Activated CD8-positive, alpha-beta memory T cell treated with anti-CD3 and anti-CD28 coated beads for 24 hours (primary cell): ENCODE results near the gene RPL18.

Source experiments
- DNase-seq: peaks from one replicate; pipeline ENCODE4 v3.0.0-alpha.2; 2020

RPL18 gene

DNA sequence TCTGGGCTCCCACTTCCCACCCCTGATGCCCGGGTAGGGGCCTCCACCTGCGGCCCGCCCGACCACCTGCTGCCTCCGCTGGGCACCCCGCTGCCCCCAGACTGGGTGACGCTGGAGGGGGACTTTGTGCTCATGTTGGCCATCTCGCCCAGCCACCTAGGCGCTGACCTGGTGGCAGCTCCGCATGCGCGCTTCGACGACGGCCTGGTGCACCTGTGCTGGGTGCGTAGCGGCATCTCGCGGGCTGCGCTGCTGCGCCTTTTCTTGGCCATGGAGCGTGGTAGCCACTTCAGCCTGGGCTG, 10.3 kb upstream of the RPL18 start:
- peak; percentile 55 for DNase-seq

DNA sequence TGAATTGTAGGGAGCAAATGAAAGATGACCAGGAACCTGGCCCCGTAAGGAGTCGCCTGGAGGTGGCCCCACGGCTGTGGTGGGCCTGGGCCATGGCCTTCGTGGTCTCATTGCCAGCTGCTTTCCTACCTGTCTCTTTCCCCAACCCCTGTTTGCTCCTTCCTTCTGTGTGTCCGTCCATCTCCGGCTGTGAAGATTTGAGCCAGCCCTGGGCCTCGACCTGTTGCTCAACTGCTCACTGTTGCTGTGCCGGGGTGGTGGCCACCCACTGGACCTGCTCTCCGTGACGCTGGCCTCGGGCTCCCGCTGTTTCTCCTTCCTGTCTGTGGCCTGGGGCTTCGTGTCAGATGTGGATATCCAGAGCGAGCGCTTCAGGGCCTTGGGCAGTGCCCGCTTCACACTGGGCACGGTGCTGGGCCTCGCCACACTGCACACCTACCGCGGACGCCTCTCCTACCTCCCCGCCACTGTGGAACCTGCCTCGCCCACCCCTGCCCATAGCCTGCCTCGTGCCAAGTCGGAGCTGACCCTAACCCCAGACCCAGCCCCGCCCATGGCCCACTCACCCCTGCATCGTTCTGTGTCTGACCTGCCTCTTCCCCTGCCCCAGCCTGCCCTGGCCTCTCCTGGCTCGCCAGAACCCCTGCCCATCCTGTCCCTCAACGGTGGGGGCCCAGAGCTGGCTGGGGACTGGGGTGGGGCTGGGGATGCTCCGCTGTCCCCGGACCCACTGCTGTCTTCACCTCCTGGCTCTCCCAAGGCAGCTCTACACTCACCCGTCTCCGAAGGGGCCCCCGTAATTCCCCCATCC, 9.7 kb upstream of the RPL18 start:
- peak; percentile 53 for DNase-seq

DNA sequence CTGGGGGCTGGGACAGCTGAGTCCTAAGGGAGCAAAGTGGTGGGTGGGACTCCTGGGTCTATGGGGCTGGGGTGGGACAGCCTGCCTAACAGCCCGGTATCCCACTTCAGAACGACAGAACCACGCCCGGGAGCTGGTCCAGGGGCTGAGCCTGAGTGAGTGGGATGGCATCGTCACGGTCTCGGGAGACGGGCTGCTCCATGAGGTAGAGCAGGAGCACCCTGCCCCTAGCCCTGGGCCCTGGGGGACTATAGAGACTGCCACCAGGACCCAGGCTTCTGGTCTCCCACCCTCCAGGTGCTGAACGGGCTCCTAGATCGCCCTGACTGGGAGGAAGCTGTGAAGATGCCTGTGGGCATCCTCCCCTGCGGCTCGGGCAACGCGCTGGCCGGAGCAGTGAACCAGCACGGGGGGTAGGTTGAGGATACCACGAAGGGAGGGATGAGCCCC, 8.9 kb upstream of the RPL18 start:
- DNase-seq = no peak

DNA sequence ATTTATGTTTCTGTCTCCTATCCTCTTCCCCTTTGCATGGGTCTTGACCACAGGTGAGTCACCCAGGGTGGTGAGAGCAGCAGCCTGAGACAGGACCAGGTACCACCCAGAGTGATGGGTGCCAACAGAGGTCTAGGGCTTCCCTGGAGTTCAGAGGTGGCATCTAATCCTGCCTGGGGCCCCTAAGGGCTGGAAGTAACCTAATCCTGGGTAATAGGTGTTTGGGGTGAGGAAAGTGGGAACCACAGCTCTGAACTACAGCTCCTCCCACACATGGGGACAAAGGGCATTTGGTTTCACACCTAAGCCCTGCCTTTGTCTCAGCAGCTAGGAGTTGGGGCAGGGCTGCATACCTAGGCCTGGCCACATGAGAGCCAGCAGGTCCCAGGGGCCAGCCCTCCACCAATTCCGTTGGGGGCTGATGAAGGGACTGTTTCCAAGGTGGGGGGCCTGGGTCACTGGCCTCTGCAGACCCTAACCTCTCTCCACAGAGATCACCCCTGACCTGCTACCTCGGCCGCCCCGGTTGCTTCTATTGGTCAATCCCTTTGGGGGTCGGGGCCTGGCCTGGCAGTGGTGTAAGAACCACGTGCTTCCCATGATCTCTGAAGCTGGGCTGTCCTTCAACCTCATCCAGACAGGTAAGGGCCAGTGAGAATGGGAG, 8.4 kb upstream of the RPL18 start:
- DNase-seq = peak; percentile 68

DNA sequence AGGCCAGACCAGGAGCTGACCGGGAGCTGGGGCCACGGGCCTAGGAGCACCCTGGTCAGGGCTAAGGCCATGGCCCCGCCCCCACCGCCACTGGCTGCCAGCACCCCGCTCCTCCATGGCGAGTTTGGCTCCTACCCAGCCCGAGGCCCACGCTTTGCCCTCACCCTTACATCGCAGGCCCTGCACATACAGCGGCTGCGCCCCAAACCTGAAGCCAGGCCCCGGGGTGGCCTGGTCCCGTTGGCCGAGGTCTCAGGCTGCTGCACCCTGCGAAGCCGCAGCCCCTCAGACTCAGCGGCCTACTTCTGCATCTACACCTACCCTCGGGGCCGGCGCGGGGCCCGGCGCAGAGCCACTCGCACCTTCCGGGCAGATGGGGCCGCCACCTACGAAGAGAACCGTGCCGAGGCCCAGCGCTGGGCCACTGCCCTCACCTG, 6.9 kb upstream of the RPL18 start:
- peak; percentile 50 for DNase-seq

DNA sequence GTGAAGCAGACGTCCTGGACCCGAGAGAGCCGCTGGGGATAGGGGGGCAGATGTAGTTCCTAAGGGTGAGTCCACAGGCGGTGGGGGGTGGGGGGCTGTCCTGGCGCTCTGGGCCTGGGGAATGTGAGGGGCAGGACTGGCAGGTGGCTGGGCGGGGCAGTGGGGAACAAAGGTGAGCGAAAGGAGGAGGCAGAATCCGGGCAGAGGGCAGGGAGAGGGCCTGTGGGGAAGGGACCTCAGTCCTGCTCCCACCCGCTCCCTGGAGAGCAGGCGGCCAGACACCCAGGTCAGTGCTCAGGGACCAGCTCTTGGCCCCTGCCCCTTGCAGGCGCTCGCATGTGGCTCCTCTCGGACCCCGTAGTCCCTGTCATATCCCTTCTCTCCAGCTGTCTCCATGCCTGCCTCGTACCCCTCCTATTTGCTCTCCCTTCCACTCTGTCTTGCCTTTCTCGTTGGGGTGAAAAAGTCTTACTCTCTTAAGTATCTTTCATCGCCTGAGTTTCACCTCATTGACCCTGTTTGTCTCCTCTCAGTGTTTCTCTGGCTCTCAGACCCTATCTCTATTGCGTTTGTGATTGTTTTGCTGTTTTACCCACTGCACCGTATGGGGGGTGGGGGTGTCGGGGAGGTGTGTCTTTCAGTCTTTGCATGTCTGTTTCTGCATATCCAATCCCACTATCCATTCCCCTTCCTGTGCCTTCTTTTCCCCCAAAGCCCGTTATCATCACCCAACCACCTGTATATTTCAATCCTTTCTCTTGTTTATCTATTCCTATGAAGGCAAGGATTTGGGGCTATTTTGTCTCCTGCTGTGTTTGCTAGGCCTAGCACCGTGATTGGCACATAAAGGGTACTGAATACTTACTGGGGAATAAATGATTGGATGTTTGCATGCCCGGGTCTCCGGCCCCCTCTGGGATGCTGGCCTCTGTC, 6.1 kb upstream of the RPL18 start:
- DNase-seq = no peak

DNA sequence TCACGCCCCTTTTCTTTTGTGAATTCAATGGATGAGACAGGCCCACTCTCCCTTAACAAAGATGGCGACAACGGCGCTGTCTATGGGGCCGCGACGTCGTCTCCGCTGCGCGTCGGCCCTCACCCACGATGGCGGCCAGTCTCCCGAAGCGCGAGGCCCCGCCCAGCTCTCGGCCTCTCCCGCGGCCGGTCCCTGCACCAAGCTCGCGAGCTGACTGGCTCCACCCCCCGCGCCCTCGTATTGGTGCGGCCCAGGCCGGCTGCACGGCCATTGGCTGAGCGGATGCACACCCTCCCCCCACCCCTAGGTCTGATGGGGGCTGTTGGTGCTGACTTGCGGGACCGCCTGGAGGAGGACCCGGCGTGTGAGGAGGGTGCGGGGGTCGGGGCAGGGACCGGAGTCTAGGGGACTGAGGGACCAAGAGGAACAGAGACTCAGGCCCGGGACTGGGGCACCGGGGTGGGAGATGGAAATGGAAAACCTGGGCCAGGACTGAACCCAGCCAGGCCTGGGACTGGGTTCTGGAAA, 5.2 kb upstream of the RPL18 start:
- peak; percentile 98 for DNase-seq

DNA sequence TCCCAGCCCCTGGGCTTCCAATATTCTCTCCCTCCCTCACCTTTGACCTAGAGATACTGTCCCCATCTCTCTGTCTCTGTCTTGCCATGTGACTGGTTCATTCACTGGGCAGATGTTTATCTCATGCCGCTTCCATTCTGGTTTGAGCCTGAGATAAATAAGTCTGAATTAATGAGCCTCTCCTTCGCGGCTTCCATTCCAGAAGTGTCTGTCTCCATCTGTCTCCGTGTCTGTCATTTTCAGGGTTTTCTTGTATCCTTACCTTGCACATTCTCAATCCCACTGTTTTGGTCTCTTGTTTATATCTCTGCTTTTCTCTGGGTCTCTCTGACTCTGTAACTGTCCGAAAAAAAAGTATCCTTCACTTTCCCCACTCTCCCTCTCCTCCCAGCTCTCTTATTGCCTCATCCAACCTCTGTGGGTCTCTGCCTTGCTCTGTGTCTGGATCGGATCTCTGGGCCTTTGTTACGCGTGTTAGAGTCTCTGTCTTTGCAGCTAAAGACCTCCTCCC, 4.6 kb upstream of the RPL18 start:
- DNase-seq = no peak

DNA sequence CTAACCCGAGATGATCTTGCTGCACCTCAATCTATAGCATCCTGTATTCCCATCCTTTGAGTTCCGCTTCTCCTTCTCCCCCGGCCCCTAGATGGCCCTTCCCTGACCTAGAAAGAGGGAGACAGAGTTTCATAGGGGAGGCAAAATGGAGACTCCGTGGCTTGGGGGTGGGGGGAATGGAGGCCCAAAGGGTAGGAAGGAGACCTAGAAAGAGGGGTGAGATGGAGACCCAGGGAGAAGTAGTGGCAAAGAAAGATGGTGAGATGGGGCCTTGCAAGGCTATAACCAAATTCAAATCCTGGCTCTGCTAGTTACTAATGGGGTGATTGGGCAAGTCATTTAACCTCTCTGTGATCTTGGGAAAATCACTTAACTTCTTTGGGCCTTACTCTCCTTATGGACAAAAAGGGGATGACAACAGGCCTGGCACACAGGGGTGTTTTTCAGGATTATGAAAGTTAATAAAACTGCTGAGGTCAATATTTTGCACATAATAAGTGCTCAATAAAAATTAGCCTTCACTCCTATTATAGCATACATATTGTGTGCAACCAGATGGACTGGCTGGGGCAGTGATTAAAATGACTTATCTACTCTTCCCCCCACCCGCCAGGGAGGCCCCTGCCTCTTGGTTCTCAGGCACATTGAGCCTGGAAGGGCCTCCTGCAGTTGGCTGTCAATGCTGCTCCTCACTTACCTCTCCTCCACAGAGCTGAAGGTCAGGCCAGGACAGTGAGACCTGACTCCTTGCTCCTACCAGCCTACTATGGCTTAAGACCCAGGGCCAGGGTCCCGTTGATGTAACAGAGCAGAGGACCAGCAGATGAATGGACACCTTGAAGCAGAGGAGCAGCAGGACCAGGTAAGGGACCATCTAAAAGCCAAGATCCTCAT, 961 bp upstream of the RPL18 start:
- DNase-seq = no peak

DNA sequence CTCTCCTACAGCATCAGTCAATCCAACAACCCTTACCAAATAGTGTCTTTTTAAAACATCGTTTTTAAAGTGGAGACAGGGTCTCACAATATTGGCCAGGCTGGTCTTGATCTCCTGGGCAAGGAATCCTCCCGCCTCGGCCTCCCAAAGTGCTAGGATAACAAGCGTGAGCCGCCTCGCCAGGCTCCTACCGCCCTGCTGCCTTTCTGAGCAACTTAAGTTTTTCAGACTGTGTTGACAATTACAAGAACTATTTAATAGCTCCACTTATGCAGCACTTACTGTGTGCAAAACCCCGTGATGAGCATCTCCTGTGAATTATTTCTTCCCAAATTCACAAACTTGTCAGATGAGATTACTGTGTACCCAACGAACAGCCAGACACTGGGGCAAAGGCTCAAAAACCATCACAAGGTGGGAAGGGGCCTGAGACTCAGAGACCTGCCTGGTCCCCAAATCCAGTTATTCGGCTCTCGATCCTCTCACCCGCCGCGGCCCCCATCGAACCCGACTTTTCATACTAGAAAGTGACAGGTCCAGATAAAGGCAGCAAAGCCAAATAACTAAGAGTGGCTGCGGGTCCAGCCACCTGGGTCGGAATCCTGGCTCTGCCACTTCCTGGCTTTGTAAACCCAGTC, 581 bp downstream of the RPL18 start:
- no peak for DNase-seq

DNA sequence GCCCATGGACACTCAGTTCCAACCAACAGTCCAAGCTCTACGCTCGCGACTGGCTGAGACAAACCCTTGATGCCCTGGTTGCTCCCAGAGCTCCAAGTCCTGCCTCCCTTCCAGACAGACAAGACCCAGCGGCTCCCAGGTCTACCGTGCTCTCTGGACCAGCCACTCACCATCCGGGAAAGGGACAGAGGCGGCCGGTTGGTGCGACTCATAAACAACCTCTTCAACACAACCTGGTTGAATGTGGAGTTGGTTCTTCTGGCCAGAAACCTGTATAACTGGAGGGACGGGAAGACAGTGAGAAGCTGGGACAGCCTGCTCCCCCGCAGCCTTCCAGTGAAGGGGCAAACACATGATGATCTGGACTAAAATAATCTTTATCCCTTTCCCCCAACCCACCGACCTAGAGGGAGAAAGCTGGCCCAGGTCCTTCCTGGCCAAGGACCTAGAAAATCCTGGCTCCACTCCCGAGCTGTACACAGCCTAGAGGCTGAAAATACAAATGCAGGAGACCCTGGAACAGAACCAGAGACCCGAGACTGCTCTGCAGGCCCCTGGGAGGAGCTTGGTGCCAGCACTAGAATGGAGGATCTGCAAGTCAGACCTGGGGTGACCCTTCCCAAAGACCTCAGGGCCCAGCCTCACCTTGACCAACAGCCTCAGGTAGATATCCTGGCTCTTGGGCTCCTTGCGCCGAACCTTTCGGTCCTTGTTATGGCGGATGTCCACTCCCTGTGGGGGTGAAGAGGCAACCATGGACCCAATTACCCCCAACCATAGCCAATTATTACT, 1.6 kb downstream of the RPL18 start:
- no peak for DNase-seq

DNA sequence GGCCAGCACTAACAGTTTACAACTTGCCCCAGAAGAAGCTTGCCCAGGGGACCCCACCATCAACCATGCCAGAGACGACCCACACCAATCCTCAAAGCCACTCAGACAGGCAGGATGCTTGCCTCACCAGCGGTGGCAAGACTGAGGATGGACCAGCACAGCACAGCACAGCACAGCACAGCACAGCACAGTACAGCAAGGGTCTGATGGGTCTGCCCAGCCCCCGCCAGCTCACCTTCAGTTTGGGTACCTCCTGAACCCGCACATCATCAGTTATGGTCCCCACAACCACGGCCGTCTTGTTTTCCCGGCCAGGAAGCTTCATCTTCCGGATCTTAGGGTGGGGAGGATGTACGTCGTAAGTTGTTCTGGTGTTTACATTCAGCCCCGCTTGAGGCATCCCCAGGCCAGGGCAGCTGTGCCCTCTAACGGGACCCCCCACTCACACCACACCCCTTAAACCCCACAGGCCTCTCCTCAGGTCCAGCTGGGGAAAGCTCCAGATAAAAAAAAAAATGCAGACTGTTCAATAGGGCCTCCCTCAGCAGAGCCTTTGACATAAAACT, 2.4 kb downstream of the RPL18 start:
- DNase-seq = no peak

DNA sequence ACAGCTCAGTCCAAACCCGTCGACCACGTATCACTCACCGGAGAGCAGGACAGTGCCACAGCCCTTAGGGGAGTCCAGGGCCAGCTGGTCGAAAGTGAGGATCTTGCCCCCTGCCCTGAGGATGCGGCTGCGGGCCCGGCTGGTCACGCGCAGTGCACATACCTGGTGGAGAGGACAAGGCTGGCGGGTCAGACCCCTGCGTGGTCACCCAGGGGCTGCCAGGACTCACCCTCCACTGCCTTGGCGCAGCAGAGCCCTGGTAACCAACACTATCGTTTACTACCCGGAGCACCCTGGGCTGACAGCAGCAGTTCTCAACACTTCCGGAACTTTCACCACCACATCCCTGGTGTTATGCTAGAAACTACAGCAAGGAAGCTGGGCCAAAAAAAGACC, 2.9 kb downstream of the RPL18 start:
- no peak for DNase-seq

DNA sequence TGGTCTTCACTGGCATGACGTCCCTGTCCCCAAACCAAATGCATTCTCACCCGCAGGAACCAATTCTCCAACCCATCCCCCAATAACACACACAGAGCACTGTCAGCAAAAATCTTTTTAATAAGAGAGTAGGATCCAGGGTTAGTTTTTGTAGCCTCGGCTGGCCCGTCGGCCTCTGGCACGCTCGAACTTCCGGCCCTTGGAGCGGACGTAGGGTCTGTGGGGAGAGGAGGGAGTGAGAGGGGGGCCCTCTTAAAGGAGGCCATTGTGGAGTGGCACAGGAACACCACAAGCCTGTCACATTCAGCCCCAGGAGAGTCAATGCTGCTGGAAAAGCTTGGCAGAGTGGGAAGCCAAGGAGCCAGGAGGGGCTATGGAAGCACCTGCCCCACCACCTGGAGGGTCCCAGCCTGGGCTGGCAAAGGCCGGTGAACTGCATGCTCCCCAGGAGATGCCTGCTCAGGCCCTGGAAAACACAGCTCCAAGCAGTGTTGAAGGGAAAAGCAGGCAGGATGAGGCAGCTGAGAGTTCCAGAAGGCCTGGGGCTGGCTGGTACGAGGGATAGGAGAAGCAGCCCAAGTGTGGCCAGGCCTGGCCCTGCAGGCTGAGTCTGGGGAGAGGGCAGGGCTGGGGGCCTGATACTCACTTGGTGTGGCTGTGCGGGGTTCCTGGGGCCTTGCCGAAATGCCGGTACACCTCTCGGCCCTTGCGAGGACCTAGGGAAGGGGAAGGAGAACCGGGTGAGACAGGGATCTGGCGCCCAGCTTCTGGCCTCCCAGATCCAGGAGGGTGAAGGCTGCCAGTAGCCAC, 3.5 kb downstream of the RPL18 start:
- DNase-seq = no peak

DNA sequence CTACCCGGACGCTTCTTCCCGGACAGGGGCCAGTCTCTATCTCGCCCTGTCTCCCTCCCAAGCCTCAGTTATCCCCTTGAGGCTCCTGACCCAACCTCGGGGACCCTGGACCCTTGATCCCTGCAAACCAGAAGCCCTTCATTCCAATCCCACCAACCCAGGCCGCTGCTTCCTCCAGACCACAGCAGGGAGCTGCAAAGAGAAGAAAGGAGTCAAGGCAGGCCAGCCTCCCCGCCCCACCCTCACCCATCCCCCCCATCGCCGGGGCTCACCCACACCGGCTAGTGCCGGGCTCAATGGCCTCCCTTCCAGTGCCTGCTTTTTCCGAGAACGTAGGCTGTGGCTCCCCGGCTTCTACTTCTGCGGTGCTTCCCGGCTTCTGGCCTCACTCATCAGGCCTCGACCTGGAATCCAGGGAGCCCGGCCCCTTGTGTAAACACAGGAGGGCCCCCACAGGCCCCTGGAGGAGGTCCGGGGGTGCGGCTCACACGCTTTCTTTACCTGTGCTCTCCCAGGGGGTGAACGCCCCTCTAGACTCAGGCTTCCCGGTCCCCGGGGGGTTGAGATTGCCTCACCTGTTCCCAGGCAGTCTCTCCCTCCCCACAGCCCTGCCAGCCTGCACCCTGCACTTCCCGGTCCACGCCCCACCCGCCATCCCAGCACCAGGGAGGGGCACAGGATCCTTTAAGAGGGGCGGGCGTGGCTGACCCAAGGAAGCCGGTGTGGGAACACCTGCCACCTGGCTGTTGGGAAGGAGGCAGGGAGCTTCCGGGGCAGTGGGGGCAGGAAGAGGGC, 4.3 kb downstream of the RPL18 start, which contains the start of gene FAM83E:
Gene FAM83E, minus strand, starts transcription at position 641 of the 795 bp plus-strand sequence. CDS start 1,704 bp downstream, outside the sequence.
- DNase-seq = no peak

DNA sequence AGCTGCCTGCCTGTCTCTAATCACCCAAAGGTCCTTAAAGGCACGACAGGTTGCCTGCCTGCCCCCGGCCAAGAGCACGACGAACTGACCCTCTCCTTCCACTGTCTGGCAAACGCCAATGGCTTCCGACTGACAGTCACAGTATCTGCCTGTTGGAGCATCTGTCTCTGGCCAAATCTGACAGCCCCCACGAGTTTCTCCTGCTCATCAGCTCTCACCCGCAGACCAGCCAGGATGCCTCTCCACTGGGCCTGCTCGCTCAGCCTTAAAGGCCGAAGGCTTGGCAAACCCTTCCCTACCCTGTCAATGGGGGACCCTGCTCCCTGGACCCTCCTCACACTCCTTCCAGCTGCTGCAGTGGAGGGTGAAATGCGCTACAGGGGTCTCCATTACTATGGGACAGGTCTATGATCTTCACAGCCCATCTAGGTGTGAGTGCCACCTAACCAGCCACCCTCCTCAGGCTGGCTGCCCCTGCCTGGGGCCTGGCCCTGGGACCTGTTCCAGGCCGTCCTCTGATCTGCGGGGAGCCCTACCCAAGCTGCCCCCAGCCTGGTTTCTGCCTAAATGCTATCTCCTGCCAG, 5.0 kb downstream of the RPL18 start:
- peak; percentile 76 for DNase-seq

DNA sequence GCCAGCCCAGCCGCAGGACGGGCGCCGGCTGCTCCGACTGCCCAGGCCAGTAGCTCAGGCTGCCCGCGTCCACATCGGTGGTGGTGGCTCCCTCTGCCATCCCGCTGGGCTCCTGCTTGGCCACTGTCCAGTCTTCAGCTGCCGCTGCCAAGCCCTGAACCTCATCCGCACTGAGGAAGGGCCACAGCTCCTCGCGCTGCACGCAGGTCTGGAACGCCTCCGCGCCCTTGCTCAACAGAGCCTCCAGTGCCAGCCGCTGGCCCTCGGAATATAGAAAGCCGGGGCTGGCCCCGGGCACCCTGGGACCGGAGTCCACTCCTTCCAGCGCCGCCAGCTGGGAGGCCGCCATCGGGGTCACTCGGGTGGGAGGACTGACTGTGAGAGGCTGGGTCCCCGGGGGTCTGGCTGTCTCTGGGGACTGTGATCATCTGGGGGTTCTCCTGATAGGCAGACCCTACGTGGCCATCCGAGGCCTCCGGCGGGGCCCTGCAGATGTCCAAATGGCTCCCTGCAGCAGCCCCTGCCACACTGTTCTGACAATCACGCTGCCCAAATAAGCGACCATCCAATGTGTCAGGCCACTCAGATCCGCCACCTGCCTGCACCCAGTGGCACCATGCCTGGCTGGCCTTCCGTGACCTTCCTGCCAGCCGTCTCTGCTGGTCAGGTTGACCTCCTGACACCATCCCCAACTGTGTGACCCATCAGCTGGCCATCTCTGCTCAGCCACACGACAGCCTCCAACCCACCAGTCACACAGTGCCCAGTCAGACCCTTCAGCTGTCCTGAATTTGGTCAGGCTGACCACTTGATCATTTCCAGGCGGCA, 5.7 kb downstream of the RPL18 start:
- DNase-seq = peak; percentile 68
